Smooth muscle cell (in vitro differentiated cells): ENCODE measurements around the gene STX1A. TPM values are rescaled to one million over a fixed set of nuclear protein-coding genes. Genes with fewer than 3 reads are reported as not detected.
A peak's percentile ranks its signal among the peaks of the same experiment; 100 is the strongest.
"Not testable (repeated sequence)": the region's sequence is repeated elsewhere in the genome, so short reads cannot be mapped to it uniquely, and the experiment has no call there.

Source experiments
- DNase-seq: peaks from one replicate; lab custom pipeline; 2025; ENCODE audit not compliant: unreplicated experiment; lab: John Stamatoyannopoulos, UW
- H2AFZ ChIP-seq: fragments of 200-600 bp; sonication (generic); 2 replicates; pipeline ENCODE4 v1.6.0; 2016; ENCODE audit warnings: antibody characterized with exemption, low read depth, mild to moderate bottlenecking
- H3F3A ChIP-seq: fragments of 200-600 bp; sonication (generic); 2 replicates; pipeline ENCODE4 v1.6.0; 2017; ENCODE audit warnings: antibody characterized with exemption, low read depth
- H3K27ac ChIP-seq: fragments of 200-600 bp; sonication (generic); 2 replicates; pipeline ENCODE4 v1.5.1; 2016; ENCODE audit warnings: low read depth, mild to moderate bottlenecking
- H3K27me3 ChIP-seq: fragments of 200-600 bp; sonication (generic); 2 replicates; pipeline ENCODE4 v1.6.1; 2016; ENCODE audit warnings: low read depth, mild to moderate bottlenecking
- H3K36me3 ChIP-seq: fragments of 200-600 bp; sonication (generic); 2 replicates; pipeline ENCODE4 v1.5.1; 2016; ENCODE audit warnings: low read depth
- H3K4me1 ChIP-seq: fragments of 200-600 bp; sonication (generic); 2 replicates; pipeline ENCODE4 v1.5.1; 2016; ENCODE audit warnings: low read depth
- H3K4me2 ChIP-seq: fragments of 200-600 bp; sonication (generic); 2 replicates; pipeline ENCODE4 v1.6.0; 2016; ENCODE audit warnings: mild to moderate bottlenecking
- H3K4me3 ChIP-seq: fragments of 200-600 bp; sonication (generic); 2 replicates; pipeline ENCODE4 v1.5.1; 2016; ENCODE audit warnings: mild to moderate bottlenecking
- H3K79me2 ChIP-seq: fragments of 200-600 bp; sonication (generic); 2 replicates; pipeline ENCODE4 v1.6.0; 2016; ENCODE audit warnings: low read depth, mild to moderate bottlenecking
- H3K9ac ChIP-seq: fragments of 200-600 bp; sonication (generic); 2 replicates; pipeline ENCODE4 v1.6.0; 2016; ENCODE audit warnings: low read depth
- H3K9me3 ChIP-seq: fragments of 200-600 bp; sonication (generic); replicated peaks from 2 replicates; pipeline ENCODE4 v1.5.1; 2016; ENCODE audit warnings: low read depth
- H4K20me1 ChIP-seq: fragments of 200-600 bp; sonication (generic); 2 replicates; pipeline ENCODE4 v1.6.0; 2016; ENCODE audit warnings: low read depth
- WGBS: methylation state at CpG from one replicate; pipeline ENCODE4 v1.1.7; 2016; ENCODE audit warnings: low lambda C conversion rate; 5-methylcytosine and 5-hydroxymethylcytosine counted together
- polyA plus RNA-seq: library from polyadenylated mRNA; unstranded; fragments of >200 nt; fragmentation: Nextera tagmentation; extraction: Ambion mirVana; gene quantifications from 2 replicates; pipeline ENCODE4 v1.2.1, GENCODE V29; 2016
- total RNA-seq: library from RNA; depleted of rRNA; stranded (reverse); fragments of >200 nt; gene quantifications from 2 replicates; pipeline ENCODE4 v1.2.3, GENCODE V29; 2014
- TF ChIP-seq, protein P1 (sequence below): fragments of 200-600 bp; sonication (generic); IDR thresholded peaks from 2 replicates; pipeline ENCODE4 v1.5.1; 2017; ENCODE audit warnings: borderline replicate concordance, mild to moderate bottlenecking, antibody characterized with exemption; ENCODE audit not compliant: insufficient read depth, poor library complexity, severe bottlenecking

Gene STX1A
- total and polyA plus RNA-seq, 2 experiments from 2014 or later: 7.5 to 14.3 TPM

DNA sequence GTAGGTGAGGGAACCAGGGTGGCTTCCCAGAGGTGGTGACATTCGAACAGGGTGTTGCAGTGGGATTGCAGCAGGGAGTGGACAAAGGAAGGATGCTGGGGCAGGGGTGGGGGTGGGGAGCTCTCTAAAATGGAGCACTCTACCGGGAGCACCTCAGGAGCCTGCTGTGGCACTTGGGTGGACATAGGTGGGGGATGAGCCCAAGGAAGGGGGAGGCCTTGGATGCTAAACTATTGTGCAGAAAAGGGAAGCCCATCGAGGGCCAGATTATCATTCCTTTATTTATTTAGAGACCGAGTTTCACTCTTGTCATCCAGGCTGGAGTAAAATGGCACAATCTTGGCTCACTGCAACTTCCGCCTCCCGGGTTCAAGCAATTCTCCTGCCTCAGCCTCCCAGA, 3.3 kb upstream of the STX1A start:
- Histone ChIP-seq H4K20me1 (peaks cover 8% of the 10 kb centered on the region), H3K4me2 (no peak overlapping the region), H3K4me3 (no peak overlapping the region), H3K36me3 (no peaks in the 10 kb centered on the region), H3K79me2 (peaks cover 7% of the 10 kb centered on the region), H3K27ac (no peak overlapping the region), H2AFZ (no peak overlapping the region), H3K27me3 (no peaks in the 10 kb centered on the region), H3K9me3 (no peaks in the 10 kb centered on the region), H3F3A (no peaks in the 10 kb centered on the region), H3K9ac (no peak overlapping the region), H3K4me1 (no peaks in the 10 kb centered on the region)
- no peak for DNase-seq
- TF ChIP-seq, protein P1, sequence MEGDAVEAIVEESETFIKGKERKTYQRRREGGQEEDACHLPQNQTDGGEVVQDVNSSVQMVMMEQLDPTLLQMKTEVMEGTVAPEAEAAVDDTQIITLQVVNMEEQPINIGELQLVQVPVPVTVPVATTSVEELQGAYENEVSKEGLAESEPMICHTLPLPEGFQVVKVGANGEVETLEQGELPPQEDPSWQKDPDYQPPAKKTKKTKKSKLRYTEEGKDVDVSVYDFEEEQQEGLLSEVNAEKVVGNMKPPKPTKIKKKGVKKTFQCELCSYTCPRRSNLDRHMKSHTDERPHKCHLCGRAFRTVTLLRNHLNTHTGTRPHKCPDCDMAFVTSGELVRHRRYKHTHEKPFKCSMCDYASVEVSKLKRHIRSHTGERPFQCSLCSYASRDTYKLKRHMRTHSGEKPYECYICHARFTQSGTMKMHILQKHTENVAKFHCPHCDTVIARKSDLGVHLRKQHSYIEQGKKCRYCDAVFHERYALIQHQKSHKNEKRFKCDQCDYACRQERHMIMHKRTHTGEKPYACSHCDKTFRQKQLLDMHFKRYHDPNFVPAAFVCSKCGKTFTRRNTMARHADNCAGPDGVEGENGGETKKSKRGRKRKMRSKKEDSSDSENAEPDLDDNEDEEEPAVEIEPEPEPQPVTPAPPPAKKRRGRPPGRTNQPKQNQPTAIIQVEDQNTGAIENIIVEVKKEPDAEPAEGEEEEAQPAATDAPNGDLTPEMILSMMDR: no peak
- 87% methylated on average over 5 of the region's 6 CpGs for WGBS

DNA sequence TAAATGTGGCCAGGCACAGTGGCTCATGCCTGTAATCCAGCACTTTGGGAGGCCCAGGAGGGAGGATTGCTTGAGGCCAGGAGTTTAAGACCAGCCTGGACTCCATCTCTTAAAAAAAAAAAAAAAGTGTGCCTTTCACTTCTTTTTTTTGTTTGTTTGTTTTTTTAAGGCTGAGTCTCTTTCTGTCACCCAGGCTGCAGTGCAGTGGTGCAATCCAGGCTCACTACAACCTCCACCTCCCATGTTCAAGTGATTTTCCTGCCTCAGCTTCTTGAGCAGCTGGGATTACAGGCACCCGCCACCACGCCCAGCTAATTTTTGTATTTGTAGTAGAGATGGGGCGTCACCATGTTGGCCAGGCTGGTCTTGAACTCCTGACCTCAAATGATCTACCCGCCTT, 2.7 kb upstream of the STX1A start:
- Histone ChIP-seq H4K20me1 (peaks cover 14% of the 10 kb centered on the region), H3K79me2 (peaks cover 11% of the 10 kb centered on the region)
- H3K4me1 ChIP-seq, H3K27ac ChIP-seq, H3K9me3 ChIP-seq, H3K27me3 ChIP-seq, H3F3A ChIP-seq, H3K9ac ChIP-seq, H3K36me3 ChIP-seq, H2AFZ ChIP-seq, H3K4me2 ChIP-seq, H3K4me3 ChIP-seq, DNase-seq: not testable (repeated sequence)
- 87% methylated on average over 4 of the region's 4 CpGs for WGBS

DNA sequence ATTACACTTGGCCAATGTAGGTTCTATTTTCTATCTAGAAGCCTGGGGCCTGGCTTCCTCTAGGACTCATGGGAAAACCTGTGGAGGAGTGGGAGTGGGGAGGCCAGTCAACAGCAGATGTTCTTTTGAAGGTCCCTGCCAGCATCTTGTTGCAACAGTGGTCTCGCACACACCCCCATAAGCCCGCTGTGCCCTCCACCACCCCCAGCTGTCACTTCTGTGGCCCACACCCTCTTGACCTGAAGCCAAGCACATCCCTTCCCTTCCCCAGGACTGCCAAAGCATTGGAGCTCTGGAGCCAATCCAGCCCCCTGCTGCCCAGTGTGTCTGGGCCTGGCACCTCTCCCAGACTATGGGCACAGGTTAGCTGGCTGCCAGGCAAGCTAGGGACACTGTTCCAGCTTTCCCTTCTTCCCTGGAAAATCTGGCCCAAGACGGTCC, 1.9 kb upstream of the STX1A start:
- no peak for DNase-seq
- H3K9me3 ChIP-seq: no peaks in the 10 kb centered on the region
- H3K4me3 ChIP-seq: no peak overlapping the region
- H3K27me3 ChIP-seq: no peaks in the 10 kb centered on the region
- H3K27ac ChIP-seq: no peak overlapping the region
- no peaks in the 10 kb centered on the region for H3F3A ChIP-seq
- TF ChIP-seq, protein P1: no peak
- no peaks in the 10 kb centered on the region for H3K4me1 ChIP-seq
- H4K20me1 ChIP-seq: peaks cover 22% of the 10 kb centered on the region
- H3K36me3 ChIP-seq: no peaks in the 10 kb centered on the region
- no peak overlapping the region for H3K9ac ChIP-seq
- no peak overlapping the region for H3K4me2 ChIP-seq
- peaks cover 18% of the 10 kb centered on the region for H3K79me2 ChIP-seq
- no peak overlapping the region for H2AFZ ChIP-seq
- WGBS: 92% methylated on average over 3 of the region's 3 CpGs

DNA sequence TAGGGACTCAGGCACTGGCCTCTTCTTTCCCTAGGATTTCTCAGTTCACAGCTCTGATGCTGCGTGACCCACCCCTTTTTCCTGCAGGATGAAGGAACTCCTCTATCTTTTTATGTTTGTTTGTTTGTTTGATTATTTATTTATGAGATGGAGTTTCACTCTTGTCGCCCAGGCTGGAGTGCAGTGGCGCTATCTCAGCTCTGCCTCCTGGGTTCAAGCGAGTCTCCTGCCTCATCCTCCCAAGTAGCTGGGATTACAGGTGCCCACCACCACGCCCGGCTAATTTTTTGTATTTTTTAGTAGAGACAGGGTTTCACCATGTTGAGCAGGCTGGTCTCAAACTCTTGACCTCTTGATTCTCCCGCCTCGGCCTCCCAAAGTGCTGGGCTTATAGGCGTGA, 974 bp upstream of the STX1A start:
- H3K9ac ChIP-seq, H3K4me1 ChIP-seq, H3F3A ChIP-seq, H3K36me3 ChIP-seq, H3K4me2 ChIP-seq, H2AFZ ChIP-seq, H3K27ac ChIP-seq, H3K4me3 ChIP-seq, DNase-seq, H3K27me3 ChIP-seq, H3K9me3 ChIP-seq: not testable (repeated sequence)
- 95% methylated on average over 9 of the region's 9 CpGs for WGBS
- H4K20me1 ChIP-seq: peaks cover 30% of the 10 kb centered on the region
- H3K79me2 ChIP-seq: peaks cover 21% of the 10 kb centered on the region

DNA sequence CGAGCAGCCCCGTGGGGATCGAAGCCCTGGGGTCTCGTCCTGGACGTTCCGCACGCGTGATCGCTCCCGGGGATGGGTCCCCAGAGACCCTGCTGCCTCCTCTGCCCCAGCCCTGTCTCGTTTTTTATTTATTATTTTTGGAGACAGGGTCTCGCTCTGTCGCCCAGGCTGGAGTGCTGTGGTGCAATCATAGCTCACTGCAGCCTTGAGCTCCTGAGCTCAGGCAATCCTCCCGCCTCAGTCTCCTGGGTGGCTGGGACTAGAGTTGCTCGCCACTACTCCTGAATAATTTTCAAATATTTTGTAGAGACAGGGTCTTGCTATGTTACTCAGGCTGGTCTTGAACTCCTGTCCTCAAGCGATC, 319 bp upstream of the STX1A start:
- no peaks in the 10 kb centered on the region for H3K4me1 ChIP-seq
- no peaks in the 10 kb centered on the region for H3K36me3 ChIP-seq
- peaks cover 2% of the 10 kb centered on the region for H3F3A ChIP-seq
- H4K20me1 ChIP-seq: peaks cover 36% of the 10 kb centered on the region
- no peak overlapping the region for H3K9ac ChIP-seq
- H3K27me3 ChIP-seq: no peaks in the 10 kb centered on the region
- H2AFZ ChIP-seq: no peak overlapping the region
- peak overlapping the region; percentile 84 for H3K4me2 ChIP-seq
- TF ChIP-seq, protein P1: no peak
- H3K79me2 ChIP-seq: peaks cover 21% of the 10 kb centered on the region
- WGBS: 9% methylated on average over 16 of the region's 16 CpGs
- DNase-seq: no peak
- H3K4me3 ChIP-seq: peak overlapping the region; percentile 48
- H3K27ac ChIP-seq: no peak overlapping the region
- H3K9me3 ChIP-seq: no peaks in the 10 kb centered on the region
